Epithelial cell of esophagus (primary cell): ENCODE data around the gene SGSH.
"Not testable (repeated sequence)": the region's sequence is repeated elsewhere in the genome, so short reads cannot be mapped to it uniquely, and the experiment has no call there.

Experiments used
- DNase-seq: peaks from one replicate; pipeline ENCODE4 v3.0.0; 2010; ENCODE audit warnings: low read depth
- H3K4me3 ChIP-seq: 2 replicates; pipeline ENCODE4 v1.5.1; 2011; ENCODE audit warnings: mild to moderate bottlenecking, low read length, control low read depth
- CTCF ChIP-seq: IDR thresholded peaks from 2 replicates; pipeline ENCODE4 v1.5.1; 2011; ENCODE audit warnings: low read depth, mild to moderate bottlenecking, low read length, control low read depth, inconsistent platforms; ENCODE audit not compliant: insufficient read depth; ENCODE audit errors: missing control alignments

SGSH gene

GRCh38 chr17:80202197-80202596, 17.9 kb downstream of the SGSH start:
- no peak overlapping the region for H3K4me3 ChIP-seq
- TF ChIP-seq CTCF: no peak
- DNase-seq: no peak

- H3K4me3 ChIP-seq: no peak overlapping the region
- DNase-seq: no peak
- TF ChIP-seq CTCF: no peak
Observed at GRCh38 chr17:80201446-80201845, 18.7 kb downstream of the SGSH start.

DNA sequence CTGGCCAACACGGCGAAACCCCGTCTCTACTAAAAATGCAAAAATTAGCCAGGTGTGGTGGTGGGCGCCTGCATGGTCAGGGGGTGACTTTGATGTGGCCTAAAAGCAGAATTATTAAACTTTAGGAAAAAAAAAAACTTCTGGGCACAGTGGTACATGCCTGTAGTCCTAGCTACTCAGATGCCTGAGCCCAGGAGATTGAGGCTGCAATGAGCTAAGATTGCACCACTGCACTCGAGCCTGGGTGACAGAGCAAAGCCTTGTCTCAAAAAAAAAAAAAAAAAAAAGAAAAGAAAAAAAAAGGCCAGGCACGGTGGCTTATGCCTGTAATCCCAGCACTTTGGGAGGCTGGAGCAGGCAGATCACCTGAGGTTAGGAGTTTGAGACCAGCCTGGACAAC, 20.8 kb downstream of the SGSH start:
- DNase-seq, H3K4me3 ChIP-seq: not testable (repeated sequence)

DNA sequence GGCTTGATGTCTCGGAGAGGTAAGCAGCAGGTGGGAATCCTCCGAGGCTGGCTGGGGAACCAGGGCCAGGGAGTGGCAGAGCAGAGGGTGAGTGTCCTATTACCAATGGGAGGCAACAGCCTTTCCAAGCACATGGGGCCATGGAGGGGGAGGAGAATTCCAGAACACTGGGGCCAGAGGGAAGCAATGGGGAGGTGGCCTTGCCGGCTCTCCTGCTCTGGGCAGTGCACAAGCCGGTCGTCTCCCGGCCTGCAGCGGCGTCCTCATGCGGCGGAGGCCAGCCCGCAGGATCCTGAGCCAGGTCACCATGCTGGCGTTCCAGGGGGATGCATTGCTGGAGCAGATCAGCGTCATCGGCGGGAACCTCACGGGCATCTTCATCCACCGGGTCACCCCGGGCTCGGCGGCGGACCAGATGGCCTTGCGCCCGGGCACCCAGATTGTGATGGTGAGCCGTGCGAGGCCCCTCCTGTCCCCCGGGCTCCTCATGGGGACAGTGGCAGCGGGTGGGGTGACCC, 21.9 kb downstream of the SGSH start:
- TF ChIP-seq CTCF: no peak
- no peak for DNase-seq
- no peak overlapping the region for H3K4me3 ChIP-seq

- TF ChIP-seq CTCF: no peak
- no peak for DNase-seq
- no peak overlapping the region for H3K4me3 ChIP-seq
Observed at GRCh38 chr17:80196652-80197051, 23.5 kb downstream of the SGSH start.

GRCh38 chr17:80195671-80196529, 24.2 kb downstream of the SGSH start:
- H3K4me3 ChIP-seq: no peak overlapping the region
- TF ChIP-seq CTCF: peak; percentile 71
- DNase-seq: no peak

- DNase-seq: no peak
- no peak for TF ChIP-seq CTCF
Observed at GRCh38 chr17:80195141-80195540, 25.0 kb downstream of the SGSH start.

More at GRCh38 chr17:80195141-80195540, 25.0 kb downstream of the SGSH start:
- H3K4me3 ChIP-seq: no peak overlapping the region
